Dedifferentiated amniotic fluid mesenchymal stem cell (primary cell): ENCODE measurements around the gene AXIN1.
"Not testable (repeated sequence)": the region's sequence is repeated elsewhere in the genome, so short reads cannot be mapped to it uniquely, and the experiment has no call there.

Experiments used
- DNase-seq: peaks from one replicate; pipeline ENCODE4 v3.0.0-alpha.2; 2016; ENCODE audit errors: extremely low spot score

Gene AXIN1

DNA sequence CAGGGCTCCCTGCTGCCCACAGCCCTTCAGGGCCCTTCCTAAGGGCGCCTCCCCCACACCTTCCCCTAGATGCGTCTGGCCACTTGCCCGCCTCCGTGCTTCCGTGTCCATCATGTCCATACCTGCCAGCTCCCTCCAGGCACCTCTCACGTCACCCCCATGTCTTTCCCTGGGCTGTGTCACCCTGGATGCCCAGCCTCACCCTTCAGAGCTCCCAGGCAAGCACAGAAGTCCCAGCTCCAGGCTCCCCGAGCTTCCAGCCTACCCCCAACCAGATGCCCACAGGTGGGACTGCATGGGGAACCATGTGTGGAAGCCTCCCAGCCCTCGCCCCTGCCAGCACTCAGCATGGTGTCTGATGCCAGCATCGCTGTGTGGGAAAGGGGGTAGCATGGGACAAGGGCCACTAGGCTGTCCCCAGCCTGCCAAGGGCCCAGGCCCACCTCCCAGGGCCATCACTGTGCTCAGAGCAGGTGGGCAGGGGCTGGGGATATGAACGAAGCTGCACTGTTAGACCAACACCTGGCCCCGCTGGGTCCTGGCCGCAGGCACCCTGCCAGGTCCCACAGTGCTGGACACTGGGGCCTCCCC lies 1.9 kb upstream of the AXIN1 start:
- DNase-seq: no peak

- no peak for DNase-seq
Observed at GRCh38 chr16:353404-354290, 1.1 kb upstream of the AXIN1 start.

- DNase-seq: no peak
Observed at GRCh38 chr16:351804-352520, 561 bp downstream of the AXIN1 start.

DNA sequence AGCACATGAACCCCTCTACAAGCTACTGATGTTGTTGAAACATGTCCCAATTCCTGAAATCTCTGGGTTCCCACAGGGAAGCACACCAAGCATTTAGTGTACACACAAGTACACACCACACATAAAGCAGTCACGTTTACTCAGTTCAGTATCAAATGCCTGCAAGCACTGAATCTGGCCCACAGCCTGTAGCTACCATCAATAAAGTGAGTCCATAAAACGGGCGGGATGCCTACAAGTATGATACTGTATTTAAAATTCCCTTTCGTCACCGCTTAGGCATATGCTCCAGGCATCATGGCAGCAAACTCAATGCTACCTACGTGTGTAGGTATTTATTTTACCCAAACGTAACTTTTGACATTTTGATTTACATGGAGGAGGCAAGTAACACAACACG lies 2.3 kb downstream of the AXIN1 start:
- DNase-seq: no peak

DNA sequence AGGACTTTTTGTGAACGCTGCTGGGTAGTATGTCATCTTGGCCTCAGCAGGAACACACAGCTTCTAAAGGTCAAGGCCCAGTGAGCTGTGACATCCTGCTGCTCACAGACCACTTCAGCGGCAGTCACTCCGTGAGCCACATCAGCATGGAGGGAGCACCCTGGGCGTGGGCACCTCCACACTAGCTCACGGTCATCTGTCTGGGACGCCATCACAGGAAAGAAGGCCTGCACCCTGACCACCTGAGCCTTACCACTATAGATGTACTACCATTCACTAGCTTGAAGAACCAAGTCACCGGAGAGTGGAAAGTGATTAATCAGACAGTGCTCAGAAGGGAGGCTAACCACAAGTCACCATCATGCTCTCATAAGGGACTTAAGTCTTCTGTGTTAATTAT lies 3.3 kb downstream of the AXIN1 start:
- no peak for DNase-seq

GRCh38 chr16:348495-348894 lies 4.0 kb downstream of the AXIN1 start:
- not testable (repeated sequence) for DNase-seq

GRCh38 chr16:347203-347602 lies 5.3 kb downstream of the AXIN1 start:
- DNase-seq: no peak

DNA sequence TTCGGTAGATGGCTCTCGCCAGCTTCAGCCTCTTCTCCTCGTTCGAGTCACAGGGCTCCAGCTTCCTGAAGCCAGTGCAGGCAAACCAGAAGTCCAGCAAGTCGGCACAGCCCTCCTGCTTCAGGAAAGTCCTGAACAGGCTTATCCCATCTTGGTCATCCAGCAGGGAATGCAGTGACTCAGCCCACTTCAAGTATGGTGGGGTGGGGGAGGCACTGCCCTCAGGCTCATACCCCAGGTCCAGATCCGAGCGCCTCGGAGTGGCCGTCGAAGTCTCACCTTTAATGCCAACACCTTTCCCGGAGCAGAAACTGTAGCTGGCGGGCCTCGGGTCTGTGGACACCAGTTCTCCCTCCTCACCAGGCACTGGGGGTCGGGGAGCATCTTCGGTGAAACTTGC lies 5.9 kb downstream of the AXIN1 start:
- DNase-seq: no peak

- DNase-seq: no peak
Observed at GRCh38 chr16:345772-346171, 6.8 kb downstream of the AXIN1 start.

DNA sequence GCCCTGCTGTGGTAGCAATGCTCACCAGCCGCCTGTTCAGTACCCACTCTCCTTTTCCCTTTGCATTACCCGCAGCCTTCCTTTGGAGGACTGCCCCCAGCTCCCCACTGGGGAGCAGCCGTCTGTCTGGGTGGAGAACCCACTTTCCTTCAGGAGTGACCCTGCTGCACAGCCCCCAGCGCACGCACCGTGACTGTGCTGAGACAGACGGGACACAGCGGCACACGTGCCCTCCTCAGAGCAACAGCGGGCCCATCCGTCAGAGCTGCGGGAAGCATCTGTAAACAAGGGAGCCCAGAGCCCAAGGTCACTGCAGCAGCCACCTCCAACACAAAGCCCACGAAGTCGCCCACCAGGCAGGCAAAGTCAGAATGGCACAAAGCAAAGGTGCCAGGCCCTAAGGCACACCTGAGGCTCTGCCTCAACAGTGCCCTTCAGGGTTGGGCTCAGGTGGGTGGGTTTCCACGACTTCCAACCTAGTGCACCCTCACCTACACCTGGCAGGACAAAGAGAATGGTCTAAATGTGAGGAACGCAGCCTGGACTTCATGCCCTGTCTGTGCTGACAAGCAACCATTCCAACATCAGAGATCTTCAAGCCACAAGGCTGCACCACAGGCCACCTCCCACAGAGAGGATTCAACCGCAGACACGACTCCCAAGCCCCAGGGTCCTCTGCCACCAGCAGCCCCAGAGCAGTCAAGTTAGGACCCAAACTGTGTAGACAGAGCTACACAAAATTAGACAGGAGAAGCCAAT lies 9.9 kb downstream of the AXIN1 start:
- DNase-seq: no peak

DNA sequence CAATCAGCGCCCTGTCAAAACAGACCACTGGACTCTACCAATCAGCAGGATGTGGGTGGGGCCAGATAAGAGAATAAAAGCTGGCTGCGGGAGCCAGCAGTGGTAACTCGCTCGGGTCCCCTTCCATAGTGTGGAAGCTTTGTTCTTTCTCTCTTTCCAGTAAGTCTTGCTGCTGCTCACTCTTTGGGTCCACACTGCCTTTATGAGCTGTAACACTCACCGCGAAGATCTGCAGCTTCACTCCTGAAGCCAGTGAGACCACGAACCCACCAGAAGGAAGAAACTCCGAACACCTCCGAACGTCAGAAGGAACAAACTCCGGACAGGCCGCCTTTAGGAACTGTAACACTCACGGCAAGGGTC lies 10.6 kb downstream of the AXIN1 start:
- not testable (repeated sequence) for DNase-seq

DNA sequence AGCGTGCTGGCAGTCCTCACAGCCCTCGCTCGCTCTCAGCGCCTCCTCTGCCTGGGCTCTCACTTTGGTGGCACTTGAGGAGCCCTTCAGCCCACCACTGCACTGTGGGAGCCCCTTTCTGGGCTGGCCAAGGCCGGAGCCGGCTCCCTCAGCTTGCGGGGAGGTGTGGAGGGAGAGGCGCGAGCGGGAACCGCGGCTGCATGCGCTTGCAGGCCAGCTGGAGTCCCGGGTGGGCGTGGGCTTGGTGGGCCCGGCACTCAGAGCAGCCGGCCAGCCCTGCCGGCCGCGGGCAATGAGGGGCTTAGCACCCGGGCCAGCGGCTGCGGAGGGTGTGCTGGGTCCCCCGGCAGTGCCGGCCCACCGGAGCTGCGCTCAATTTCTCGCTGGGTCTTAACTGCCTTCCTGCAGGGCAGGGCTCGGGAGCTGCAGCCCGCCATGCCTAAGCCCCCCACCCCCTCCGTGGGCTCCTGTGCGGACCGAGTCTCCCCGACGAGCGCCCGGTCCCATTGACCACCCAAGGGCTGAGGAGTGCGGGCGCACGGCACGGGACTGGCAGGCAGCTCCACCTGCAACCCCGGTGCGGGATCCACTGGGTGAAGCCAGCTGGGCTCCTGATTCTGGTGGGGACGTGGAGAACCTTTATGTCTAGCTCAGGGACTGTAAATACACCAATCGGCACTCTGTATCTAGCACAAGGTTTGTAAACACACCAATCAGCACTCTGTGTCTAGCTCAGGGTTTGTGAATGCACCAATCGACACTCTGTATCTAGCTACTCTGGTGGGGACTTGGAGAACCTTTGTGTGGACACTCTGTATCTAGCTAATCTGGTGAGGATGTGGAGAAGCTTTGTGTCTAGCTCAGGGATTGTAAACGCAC lies 11.2 kb downstream of the AXIN1 start:
- not testable (repeated sequence) for DNase-seq

DNA sequence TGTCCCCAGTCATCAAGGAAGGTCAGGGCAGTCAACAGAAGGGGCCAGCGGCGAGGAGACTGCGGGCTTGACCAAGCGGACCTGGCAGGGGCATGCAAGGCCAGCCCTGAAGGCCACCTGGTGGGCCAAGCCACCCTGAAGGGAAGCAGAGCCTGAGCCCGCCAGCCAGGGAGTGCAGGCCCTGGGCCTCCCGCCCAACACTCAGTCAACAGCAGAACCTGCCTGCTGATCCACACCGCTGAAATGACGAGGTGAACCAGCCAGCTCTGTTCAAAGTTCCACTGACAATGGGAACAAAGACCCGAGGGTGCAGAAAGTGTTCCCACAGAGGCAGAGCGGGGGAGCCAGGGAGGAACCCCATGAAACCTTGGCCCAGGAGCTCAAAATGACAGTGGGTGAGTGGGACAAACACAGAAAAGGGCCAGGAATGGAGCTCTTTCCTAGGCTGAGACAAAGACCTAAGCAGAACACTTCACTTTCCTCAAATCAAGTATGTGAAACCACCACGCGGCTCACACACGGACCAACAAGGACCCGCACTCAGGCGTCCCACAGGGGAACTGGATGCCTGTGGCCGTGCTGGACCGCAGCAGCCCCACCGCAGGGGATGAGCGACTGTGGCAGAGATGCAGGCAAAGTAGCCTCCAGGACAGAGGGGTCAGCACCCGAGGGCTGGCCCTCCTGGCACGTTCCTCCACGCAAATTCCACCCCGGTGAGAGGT lies 12.0 kb downstream of the AXIN1 start:
- no peak for DNase-seq

DNA sequence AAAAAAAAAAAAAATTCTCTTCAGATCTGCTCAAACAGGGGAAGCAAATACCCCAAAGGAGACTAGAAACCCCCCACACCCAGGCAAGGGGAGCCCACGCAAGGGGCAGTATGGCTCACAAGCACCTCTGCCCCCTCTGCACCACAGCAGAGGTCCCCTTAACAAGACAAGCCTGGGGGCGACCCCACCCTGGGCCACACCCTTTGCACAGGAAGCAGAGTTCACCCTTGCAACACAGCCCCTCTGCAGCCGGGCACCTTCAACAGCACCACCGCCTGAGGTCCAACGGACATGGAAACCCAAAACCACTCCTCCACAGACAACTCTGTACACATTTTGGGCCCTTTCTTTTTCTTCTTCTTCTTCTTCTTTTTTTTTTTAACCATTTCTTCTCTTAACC lies 12.8 kb downstream of the AXIN1 start:
- no peak for DNase-seq

DNA sequence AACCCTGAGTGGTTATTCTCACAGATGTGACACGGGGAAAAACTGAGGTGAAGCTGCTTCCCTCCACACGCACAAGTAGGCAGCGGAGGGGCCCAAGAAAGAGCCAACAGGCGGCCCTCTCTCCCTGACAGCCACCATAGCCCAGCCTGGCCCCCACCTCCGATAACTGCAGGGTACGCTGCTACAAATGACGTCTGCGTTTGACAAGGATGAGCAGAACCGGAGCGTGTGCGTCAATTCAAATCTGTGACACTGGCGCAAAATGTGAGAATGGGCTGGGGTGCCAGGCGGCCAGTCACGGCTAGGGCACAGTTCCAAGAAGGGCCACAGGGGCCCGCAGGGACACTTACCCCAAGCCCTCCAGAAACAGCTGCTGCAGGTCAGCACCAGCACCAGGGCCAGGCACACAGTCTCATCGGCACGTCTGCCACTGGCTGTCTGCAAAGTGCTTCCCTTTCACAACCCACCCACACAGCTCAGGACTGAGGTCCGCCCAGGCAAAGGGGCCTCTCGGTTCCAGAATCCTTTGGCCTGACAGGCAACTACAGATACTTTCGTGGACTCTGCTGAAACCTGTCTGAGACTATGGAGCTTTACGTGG lies 14.4 kb downstream of the AXIN1 start:
- DNase-seq: no peak

DNA sequence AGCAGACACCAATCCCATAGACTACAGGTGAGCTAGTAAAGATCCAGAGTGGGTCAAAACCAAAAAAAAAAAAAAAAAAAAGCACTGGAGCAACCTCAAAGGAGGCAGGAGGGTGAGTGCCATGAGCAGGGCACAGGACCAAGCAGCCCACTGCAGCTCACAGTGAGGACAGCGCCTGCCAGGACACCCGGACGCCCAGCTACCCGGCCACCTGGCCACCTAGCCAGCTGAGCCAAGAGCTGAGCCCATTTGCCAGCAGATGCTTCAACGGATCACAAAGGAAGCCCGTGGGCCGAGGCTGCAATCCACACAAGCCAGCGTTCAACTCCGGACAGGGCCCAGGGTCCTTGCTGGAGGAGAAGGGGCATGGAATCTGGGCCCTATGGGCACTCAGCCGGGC lies 15.1 kb downstream of the AXIN1 start:
- DNase-seq: no peak

DNA sequence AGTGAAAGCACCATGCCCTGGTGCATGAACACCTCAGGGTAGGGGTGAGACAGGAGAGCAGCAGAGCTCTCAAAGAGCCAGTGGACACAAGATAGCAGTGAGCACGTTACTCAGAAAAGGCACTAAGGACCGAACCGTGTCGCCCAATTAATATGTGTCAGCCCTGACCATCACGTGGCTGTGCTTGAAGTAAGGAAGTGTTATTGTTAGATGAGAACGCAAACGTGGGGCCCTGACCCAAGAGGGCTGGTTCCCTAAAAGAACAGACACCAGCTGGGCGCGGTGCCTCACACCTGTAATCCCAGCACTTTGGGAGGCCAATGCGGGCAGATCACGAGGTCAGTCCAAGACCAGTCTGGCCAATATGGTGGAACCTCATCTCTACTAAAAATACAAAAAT lies 16.3 kb downstream of the AXIN1 start:
- no peak for DNase-seq

DNA sequence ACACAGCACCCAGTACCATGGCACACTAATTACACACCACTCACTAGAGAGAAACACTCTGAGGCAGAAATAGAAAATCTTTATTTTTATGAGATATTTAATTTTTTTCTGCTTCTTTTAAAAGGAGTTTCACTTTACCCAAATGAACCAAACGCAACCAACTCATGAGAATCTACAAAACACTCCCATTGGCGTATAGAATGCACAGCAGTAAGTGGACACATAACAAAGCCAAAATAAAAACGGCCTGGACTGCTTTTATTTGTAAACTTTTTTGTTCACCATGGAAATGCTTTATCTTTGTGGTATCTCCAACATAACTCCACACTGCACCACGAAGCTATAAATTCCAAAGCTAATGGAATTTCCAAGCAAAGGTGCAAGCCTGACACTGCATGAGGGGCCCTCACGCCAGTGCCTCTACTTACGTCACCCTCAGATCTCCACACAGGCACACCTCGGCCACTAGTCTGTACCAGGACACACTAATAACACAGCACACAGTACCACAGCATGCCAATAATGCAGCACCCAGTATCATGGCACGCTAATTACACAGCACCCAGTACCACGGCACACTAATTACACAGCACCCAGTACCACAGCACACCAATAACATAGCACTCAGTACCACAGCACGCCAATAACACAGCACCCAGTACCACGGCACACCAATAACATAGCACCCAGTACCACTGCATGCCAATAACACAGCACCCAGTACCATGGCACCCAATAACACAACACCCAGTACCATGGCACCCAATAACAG lies 17.5 kb downstream of the AXIN1 start:
- DNase-seq: not testable (repeated sequence)

- DNase-seq: not testable (repeated sequence)
Observed at GRCh38 chr16:334164-334832, 18.2 kb downstream of the AXIN1 start.
